ENCODE measurements around the gene NR2E3. TPM values are rescaled to one million over a fixed set of nuclear protein-coding genes. Genes with fewer than 3 reads are reported as not detected.
A peak's percentile ranks its signal among the peaks of the same experiment; 100 is the strongest.

The NR2E3 gene
- total and polyA plus RNA-seq, 7 donors = not detected

GRCh38 chr15:71792521-71792920, 17.8 kb upstream of the NR2E3 start:
- Histone ChIP-seq H3K4me1 (no peaks in the 10 kb centered on the region), H3K9me3 (no peaks in the 10 kb centered on the region), H3K27ac (no peak overlapping the region), H3K4me3 (no peak overlapping the region), H3K27me3 (ENCODE audit: insufficient read depth in 3 of 3, low read length in 2 of 3) (no peaks in the 10 kb centered on the region), H3K36me3 (ENCODE audit: insufficient read depth in 1 of 2, low read depth in 1 of 2) (no peaks in the 10 kb centered on the region)
- TF ChIP-seq, protein P1, sequence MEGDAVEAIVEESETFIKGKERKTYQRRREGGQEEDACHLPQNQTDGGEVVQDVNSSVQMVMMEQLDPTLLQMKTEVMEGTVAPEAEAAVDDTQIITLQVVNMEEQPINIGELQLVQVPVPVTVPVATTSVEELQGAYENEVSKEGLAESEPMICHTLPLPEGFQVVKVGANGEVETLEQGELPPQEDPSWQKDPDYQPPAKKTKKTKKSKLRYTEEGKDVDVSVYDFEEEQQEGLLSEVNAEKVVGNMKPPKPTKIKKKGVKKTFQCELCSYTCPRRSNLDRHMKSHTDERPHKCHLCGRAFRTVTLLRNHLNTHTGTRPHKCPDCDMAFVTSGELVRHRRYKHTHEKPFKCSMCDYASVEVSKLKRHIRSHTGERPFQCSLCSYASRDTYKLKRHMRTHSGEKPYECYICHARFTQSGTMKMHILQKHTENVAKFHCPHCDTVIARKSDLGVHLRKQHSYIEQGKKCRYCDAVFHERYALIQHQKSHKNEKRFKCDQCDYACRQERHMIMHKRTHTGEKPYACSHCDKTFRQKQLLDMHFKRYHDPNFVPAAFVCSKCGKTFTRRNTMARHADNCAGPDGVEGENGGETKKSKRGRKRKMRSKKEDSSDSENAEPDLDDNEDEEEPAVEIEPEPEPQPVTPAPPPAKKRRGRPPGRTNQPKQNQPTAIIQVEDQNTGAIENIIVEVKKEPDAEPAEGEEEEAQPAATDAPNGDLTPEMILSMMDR (IDR thresholded peaks at IDR 0.05) = no peak
- intact Hi-C loops (cut with DNase I) = no loop called here
- 42 to 49% (median 43%) methylated on average over 2 of the region's 2 CpGs for WGBS, 3 donors
- DNase-seq (no peak), ATAC-seq (no peak)

DNA sequence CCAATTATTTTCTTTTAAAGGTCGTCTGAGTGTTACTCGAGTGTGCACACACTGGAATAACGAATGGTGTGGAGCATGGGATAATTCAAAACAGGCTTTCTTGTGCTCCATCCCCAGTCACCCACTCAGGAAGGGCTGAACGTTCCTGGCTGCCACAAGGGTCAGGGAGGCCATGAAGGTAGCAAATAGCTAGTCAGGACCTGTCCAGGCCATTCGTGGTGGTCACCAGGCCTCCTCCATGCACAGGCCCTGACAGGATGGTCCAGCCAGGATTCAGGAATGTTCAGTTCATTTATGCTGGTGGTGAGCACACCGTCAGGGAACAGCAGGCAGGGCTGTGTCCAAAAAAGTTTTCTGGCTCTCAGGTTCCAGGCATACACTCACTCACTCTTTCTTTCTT, 11.7 kb upstream of the NR2E3 start:
- intact Hi-C loops (cut with DNase I) = no loop called here
- Histone ChIP-seq H3K27me3 (ENCODE audit: insufficient read depth in 3 of 3, low read length in 2 of 3) (no peaks in the 10 kb centered on the region), H3K4me3 (no peak overlapping the region), H3K4me1 (no peaks in the 10 kb centered on the region), H3K27ac (no peak overlapping the region), H3K9me3 (no peaks in the 10 kb centered on the region), H3K36me3 (ENCODE audit: insufficient read depth in 1 of 2, low read depth in 1 of 2) (no peaks in the 10 kb centered on the region)
- TF ChIP-seq, protein P1 (IDR thresholded peaks at IDR 0.05) = no peak
- 70 to 74% (median 71%) methylated on average over 6 of the region's 6 CpGs for WGBS, 3 donors
- DNase-seq (no peak), ATAC-seq (no peak)

DNA sequence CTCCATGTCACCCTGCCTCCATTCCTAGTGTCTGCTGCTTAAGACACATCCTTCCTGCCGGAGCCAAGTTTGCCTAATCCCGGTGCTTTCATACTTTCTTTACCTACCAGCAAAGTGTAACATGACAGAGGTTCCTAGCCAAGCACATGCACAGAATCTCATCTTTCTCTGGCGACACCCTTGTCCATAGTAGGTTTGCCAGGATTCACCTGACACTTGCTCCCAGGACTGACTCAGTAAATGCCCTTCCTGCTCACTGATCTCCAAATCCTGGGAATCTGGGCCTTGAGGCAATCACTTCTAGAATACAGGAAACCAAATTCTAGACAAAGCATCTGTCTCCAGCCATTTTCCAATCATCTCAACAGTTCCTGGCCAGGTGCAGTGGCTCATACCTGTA, 10.2 kb upstream of the NR2E3 start:
- 87 to 98% (median 88%) methylated on average over 3 of the region's 3 CpGs for WGBS, 3 donors
- DNase-seq = no peak
- intact Hi-C loops (cut with DNase I) = loop anchor here (2.0 to 10.0 kb wide), 4 partner anchors 53 to 975 kb away; no protein-coding TSS in a partner anchor

DNA sequence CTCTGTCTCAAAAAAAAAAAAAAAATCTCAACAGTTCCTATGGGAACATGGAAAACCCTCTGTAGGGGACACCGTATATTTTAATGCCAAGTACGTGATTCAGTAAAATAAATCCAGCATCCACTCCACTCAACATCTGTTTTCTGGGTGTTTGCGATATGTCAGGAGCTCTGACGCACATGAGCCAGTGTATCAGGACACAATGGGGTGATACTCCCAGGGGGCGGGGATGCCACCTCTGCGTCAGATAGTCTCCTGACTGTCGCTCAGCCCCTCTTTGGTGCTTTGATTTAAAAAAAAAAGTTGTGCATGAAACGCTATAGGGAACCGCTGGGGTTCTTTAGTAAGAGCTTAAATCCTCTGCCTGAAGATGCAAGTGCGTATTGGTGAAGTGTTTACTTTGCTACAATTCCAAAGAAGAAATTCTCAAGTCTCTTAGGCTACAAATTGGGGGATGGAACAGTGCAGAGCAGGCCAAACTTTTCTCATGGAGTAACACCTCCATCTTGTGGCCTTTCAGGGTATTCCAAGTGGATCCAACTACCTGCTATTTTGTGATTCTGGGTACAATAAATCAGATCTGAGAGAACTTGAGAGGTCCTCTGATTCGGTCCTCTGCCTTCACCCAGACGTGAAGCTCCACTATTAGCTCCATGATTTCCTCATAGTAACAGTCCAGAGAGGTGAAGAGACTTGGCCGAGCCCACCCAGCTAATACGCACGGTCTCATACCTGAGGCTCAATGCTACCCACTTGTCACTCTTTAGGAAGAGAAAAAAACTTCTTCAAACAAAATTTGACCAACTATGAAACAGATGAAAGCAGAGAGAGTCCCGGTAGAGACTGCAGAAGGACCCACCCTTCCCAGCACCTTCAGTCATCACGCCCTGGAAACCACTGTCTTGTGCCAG, 9.3 kb upstream of the NR2E3 start:
- Histone ChIP-seq H3K4me3 (no peak overlapping the region), H3K27me3 (ENCODE audit: insufficient read depth in 3 of 3, low read length in 2 of 3) (no peaks in the 10 kb centered on the region), H3K4me1 (no peaks in the 10 kb centered on the region), H3K27ac (no peak overlapping the region), H3K9me3 (no peaks in the 10 kb centered on the region), H3K36me3 (ENCODE audit: insufficient read depth in 1 of 2, low read depth in 1 of 2) (no peaks in the 10 kb centered on the region)
- WGBS, 3 donors = 53 to 62% (median 56%) methylated on average over 17 of the region's 17 CpGs
- TF ChIP-seq, protein P1 (IDR thresholded peaks at IDR 0.05) = peak; percentile 80
- intact Hi-C loops (cut with DNase I) = loop anchor here (2.0 to 10.0 kb wide), 4 partner anchors 54 to 976 kb away; no protein-coding TSS in a partner anchor
- ATAC-seq (peak; percentile 68 to 82 (median 77)), DNase-seq (no peak)

More for the DNA sequence above, 10.2 kb upstream of the NR2E3 start:
- Histone ChIP-seq H3K27me3 (ENCODE audit: insufficient read depth in 3 of 3, low read length in 2 of 3) (no peaks in the 10 kb centered on the region), H3K9me3 (no peaks in the 10 kb centered on the region), H3K27ac (no peak overlapping the region), H3K36me3 (ENCODE audit: insufficient read depth in 1 of 2, low read depth in 1 of 2) (no peaks in the 10 kb centered on the region), H3K4me3 (no peak overlapping the region), H3K4me1 (no peaks in the 10 kb centered on the region)
- ATAC-seq = no peak
- TF ChIP-seq, protein P1 (IDR thresholded peaks at IDR 0.05) = no peak
